ENCODE measurements around the gene MORN3.
A peak's percentile ranks its signal among the peaks of the same experiment; 100 is the strongest.
"Not testable (repeated sequence)": the region's sequence is repeated elsewhere in the genome, so short reads cannot be mapped to it uniquely, and the experiment has no call there.

MORN3 gene

GRCh38 chr12:121712461-121713256 is 43.2 kb upstream of the MORN3 start, which contains the start of gene TMEM120B:
Gene TMEM120B (plus strand): TSS chr12:121712752. CDS start chr12:121712896, 144 bp downstream.
- TF ChIP-seq, protein P1, sequence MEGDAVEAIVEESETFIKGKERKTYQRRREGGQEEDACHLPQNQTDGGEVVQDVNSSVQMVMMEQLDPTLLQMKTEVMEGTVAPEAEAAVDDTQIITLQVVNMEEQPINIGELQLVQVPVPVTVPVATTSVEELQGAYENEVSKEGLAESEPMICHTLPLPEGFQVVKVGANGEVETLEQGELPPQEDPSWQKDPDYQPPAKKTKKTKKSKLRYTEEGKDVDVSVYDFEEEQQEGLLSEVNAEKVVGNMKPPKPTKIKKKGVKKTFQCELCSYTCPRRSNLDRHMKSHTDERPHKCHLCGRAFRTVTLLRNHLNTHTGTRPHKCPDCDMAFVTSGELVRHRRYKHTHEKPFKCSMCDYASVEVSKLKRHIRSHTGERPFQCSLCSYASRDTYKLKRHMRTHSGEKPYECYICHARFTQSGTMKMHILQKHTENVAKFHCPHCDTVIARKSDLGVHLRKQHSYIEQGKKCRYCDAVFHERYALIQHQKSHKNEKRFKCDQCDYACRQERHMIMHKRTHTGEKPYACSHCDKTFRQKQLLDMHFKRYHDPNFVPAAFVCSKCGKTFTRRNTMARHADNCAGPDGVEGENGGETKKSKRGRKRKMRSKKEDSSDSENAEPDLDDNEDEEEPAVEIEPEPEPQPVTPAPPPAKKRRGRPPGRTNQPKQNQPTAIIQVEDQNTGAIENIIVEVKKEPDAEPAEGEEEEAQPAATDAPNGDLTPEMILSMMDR (IDR thresholded peaks at IDR 0.05): no peak
- peak within 1 kb of the TSS; percentile 99 for H3K4me3 ChIP-seq
- peak; percentile 90 for DNase-seq (ENCODE audit: low spot score)
- H3K27ac ChIP-seq: peak within 1 kb of the TSS; percentile 77 to 84

- TF ChIP-seq, protein P1 (IDR thresholded peaks at IDR 0.05): no peak
- Histone ChIP-seq H3K4me3 (peak overlapping the region; percentile 99), H3K27ac (peak overlapping the region; percentile 77 to 84)
- DNase-seq (ENCODE audit: low spot score): no peak
Measured at GRCh38 chr12:121712190-121712460, 42.7 kb upstream of the MORN3 start.

- H3K4me3 ChIP-seq: peak overlapping the region; percentile 99
- TF ChIP-seq, protein P1 (IDR thresholded peaks at IDR 0.05): no peak
- no peak for DNase-seq (ENCODE audit: low spot score)
- H3K27ac ChIP-seq: peak overlapping the region; percentile 77 to 84
Measured at GRCh38 chr12:121711361-121712189, 42.1 kb upstream of the MORN3 start.

- no peak overlapping the region for H3K27ac ChIP-seq
Measured at GRCh38 chr12:121709478-121709961, 40.1 kb upstream of the MORN3 start.

DNA sequence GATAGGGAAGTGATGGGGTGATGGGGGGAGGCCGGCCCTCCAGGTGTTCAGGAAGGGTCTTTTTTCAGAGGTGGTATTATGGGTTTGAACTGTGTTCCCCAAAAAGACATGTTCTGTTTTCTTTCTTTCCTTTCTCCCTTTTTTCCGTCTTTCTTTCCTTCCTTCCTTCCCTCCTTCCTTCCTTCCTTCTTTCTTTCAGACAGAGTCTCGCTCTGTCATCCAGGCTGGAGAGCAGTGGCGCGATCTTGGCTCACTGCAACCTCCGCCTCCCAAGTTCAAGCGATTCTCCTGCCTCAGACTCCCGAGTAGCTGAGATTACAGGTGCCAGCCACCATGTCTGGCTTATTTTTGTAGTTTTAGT is 39.6 kb upstream of the MORN3 start:
- H3K27ac ChIP-seq; DNase-seq (ENCODE audit: low spot score); H3K4me3 ChIP-seq: not testable (repeated sequence)

More at GRCh38 chr12:121709478-121709961, 40.1 kb upstream of the MORN3 start:
- no peak overlapping the region for H3K4me3 ChIP-seq
- TF ChIP-seq, protein P1 (IDR thresholded peaks at IDR 0.05): no peak
- no peak for DNase-seq (ENCODE audit: low spot score)

DNA sequence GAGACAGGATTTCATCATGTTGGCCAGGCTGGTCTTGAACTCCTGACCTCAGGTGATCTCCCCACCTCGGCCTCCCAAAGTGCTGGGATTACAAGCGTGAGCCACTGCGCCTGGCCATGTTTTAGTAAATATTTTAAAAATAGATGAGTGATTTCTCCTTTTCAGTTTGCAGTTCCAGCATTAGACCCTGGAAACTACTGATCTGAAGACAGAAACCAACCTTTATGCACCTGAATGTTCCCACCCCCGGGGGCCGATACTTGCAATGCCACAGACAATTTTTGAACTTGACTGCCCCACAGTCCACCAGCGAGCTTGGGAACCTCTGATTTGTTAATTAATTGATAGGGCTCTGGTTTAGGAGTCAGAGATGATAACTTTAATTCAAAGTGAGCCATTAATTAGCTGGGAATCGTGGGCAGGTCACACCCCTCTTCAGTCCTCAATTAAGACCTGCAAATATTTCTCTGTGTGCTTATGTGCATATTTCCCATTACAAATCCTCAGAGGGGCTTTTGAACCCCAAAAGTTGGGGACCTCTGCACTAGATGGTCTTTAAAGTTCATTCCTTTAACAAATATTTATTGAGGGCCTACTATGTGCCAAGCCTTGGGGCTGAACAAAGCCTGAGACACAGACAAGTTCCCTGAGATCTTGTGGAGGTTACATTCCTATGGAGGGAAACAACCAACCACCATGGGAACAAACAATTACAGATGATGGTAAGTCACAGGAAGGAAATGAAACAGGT is 39.0 kb upstream of the MORN3 start:
- no peak overlapping the region for H3K27ac ChIP-seq

More for the DNA sequence above, 39.0 kb upstream of the MORN3 start:
- TF ChIP-seq, protein P1 (IDR thresholded peaks at IDR 0.05): no peak
- no peak overlapping the region for H3K4me3 ChIP-seq
- DNase-seq (ENCODE audit: low spot score): no peak
